ENCODE data around the gene ECHDC1.

ECHDC1 gene

GRCh38 chr6:127301199-127301700, 42.2 kb downstream of the ECHDC1 start:
- in situ Hi-C loops (cut with MboI; ENCODE audit: low pct_unique_long_range_greater_than_20kb, low sequenced_read_pairs, unreplicated experiment), result no loop called here
- no peak for TF ChIP-seq CTCF (IDR thresholded peaks at IDR 0.05; ENCODE audit: extremely low read depth, insufficient read depth, missing control alignments)
- no peak for DNase-seq (ENCODE audit: low spot score)

GRCh38 chr6:127300411-127300810, 43.0 kb downstream of the ECHDC1 start:
- DNase-seq (ENCODE audit: low spot score), result no peak
- TF ChIP-seq CTCF (IDR thresholded peaks at IDR 0.05; ENCODE audit: extremely low read depth, insufficient read depth, missing control alignments), result no peak
- in situ Hi-C loops (cut with MboI; ENCODE audit: low pct_unique_long_range_greater_than_20kb, low sequenced_read_pairs, unreplicated experiment), result no loop called here

- in situ Hi-C loops (cut with MboI; ENCODE audit: low pct_unique_long_range_greater_than_20kb, low sequenced_read_pairs, unreplicated experiment), result loop anchor here (25.0 kb wide), 1 partner anchor 113 kb away; no protein-coding TSS in a partner anchor
- DNase-seq (ENCODE audit: low spot score), result no peak
- TF ChIP-seq CTCF (IDR thresholded peaks at IDR 0.05; ENCODE audit: extremely low read depth, insufficient read depth, missing control alignments), result no peak
Observed at GRCh38 chr6:127299522-127300240, 43.7 kb downstream of the ECHDC1 start.

- in situ Hi-C loops (cut with MboI; ENCODE audit: low pct_unique_long_range_greater_than_20kb, low sequenced_read_pairs, unreplicated experiment), result loop anchor here (25.0 kb wide), 1 partner anchor 114 kb away; no protein-coding TSS in a partner anchor
- no peak for TF ChIP-seq CTCF (IDR thresholded peaks at IDR 0.05; ENCODE audit: extremely low read depth, insufficient read depth, missing control alignments)
- DNase-seq (ENCODE audit: low spot score), result no peak
Observed at GRCh38 chr6:127298475-127298874, 44.9 kb downstream of the ECHDC1 start.

- in situ Hi-C loops (cut with MboI; ENCODE audit: low pct_unique_long_range_greater_than_20kb, low sequenced_read_pairs, unreplicated experiment), result loop anchor here (25.0 kb wide), 1 partner anchor 115 kb away; no protein-coding TSS in a partner anchor
- DNase-seq (ENCODE audit: low spot score), result no peak
- TF ChIP-seq CTCF (IDR thresholded peaks at IDR 0.05; ENCODE audit: extremely low read depth, insufficient read depth, missing control alignments), result no peak
Observed at GRCh38 chr6:127297502-127298070, 45.8 kb downstream of the ECHDC1 start.

- in situ Hi-C loops (cut with MboI; ENCODE audit: low pct_unique_long_range_greater_than_20kb, low sequenced_read_pairs, unreplicated experiment), result loop anchor here (25.0 kb wide), 1 partner anchor 121 kb away; no protein-coding TSS in a partner anchor
- peak; percentile 14 for DNase-seq (ENCODE audit: low spot score)
- no peak for TF ChIP-seq CTCF (IDR thresholded peaks at IDR 0.05; ENCODE audit: extremely low read depth, insufficient read depth, missing control alignments)
Observed at GRCh38 chr6:127291495-127291894, 51.9 kb downstream of the ECHDC1 start.

Measured in GM13977 (cell line).